Activated CD8-positive, alpha-beta memory T cell treated with anti-CD3 and anti-CD28 coated beads, Interleukin-2, amount 50 U/mL, for 24 hours (primary cell): ENCODE results near the gene MAD1L1.

Source experiments
- DNase-seq: peaks from one replicate; pipeline ENCODE4 v3.0.0-alpha.2; 2020; ENCODE audit errors: extremely low read depth

MAD1L1 gene

DNA sequence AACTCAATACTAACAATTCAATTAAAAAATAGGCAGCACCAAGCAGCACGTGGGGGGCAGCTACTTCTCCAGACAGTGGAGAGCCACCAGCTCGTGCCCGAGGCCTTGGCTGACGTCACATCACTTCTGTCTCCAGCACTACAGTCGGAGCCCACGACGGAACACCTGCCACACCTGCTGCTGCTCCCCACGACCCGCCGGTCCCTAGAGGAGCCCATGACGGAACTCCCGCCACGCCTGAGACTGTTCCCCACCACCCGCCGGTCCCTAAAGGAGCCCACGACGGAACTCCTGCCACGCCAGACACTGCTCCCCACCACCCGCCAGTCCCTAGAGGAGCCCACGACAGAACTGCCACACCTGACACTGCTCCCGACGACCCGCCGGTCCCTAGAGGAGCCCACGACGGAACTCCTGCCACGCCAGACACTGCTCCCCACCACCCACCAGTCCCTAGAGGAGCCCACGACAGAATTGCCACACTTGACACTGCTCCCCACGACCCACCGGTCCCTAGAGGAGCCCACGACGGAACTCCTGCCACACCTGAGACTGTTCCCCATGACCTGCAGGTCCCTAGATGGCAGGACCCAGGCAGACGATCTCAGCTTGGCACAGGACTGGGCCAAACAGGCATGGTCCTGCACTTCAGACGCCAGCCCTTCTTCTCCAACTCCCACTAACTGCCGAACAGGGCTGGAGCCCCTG lies 304.7 kb downstream of the MAD1L1 start:
- no peak for DNase-seq

DNA sequence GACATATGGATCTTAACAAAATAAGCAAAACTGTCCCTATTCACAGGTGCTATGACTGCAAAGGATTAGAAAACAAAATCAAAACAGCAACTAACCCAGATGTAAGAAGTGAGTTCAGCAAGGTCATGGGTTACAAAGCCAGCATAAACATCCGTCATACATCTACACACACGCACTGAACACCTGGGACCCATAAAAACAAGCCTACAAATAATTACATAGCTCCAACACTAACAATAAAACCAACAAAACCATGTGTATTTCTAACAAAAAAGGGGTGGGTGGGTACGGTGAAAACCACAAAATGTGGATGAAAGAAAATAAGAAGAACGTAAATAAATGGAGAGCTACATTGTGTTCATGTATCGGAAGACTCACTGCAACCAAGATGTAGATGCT lies 305.8 kb downstream of the MAD1L1 start:
- no peak for DNase-seq

DNA sequence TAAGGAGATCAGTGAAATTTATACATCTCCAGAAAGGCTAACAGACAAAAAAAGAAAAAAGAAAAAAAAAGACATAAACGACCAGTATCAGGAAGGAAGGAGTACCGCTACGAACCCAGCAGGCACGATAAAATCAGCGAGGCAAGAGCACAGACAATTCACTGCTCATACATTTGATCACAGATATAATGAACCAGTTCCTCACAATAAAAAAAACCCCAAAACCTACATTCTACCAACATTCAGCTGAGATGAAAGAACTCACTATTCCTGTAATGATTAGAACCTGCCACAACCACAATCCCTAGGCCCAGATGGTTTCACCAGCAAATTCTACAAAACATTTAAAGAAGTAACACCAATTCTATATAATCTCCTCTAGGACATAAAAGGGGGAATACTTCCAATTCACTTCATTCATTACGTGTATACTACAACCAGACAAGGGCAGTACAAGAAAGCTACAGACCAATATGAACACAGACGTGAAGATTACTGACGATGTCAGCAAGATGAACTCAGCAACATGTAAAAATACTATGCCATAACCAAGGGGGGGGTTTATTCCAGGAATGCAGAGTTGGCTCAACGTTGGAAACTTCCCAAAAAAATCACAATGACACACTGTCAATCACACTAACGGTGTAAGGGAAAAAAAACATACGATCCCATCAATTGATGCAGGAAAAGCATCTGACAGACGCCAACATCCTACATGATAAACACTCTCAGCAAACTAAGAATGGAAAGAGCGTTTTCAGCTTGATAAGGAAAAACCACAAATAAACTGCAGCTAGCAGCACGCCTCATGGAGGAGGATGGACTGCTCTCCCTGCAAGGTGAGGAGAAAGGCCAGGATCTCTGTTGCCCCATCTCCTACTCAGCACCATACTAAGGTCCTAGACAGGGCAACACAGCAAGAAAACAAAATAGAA lies 306.5 kb downstream of the MAD1L1 start:
- no peak for DNase-seq

GRCh38 chr7:1925349-1925748 lies 307.4 kb downstream of the MAD1L1 start:
- no peak for DNase-seq

DNA sequence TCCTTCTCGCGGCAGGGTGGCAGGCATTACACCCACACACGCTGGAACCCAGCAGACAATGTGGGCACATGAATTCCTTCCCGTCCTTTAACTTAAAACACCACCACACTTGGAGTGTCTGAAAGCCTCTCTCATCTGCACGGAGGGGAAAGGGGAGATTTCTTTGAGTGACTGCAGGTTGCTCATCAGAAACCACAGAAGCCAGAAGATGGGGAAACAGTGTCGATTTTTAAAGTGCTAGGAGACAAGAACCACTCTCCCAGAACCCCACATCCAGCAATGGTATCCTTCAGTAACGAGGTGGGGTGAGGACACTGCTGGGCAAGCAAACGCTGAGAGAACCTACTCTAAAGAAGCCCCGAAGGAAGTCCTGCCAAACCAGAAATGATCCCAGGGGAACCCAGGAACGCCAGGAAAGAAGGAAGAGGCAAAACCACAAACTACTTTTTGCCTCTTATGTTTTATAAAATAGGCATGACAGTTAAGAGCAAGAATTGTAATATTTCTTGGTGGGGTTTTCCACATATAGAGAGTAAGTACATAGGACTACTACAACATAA lies 308.4 kb downstream of the MAD1L1 start:
- DNase-seq: no peak

- DNase-seq: no peak
These were observed 309.1 kb downstream of the MAD1L1 start for GRCh38 chr7:1923409-1924257.

DNA sequence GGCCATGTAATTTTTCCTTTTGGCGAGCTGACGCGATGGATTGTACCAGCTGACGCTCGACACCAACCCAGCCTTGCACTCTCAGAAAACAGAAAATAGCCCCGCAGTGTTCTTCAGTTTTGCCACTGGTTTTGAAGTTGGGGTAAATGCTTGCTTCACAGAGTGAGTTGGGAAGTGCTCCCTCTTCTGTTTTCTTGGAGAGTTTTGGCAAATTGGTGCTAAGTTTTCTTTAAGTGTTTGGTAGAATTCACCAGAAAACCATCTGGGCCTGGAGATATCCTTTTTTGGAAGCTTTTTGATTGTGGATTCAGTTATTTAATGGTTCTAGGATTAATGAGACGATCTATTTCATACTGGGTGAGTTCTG lies 309.9 kb downstream of the MAD1L1 start:
- DNase-seq: no peak

DNA sequence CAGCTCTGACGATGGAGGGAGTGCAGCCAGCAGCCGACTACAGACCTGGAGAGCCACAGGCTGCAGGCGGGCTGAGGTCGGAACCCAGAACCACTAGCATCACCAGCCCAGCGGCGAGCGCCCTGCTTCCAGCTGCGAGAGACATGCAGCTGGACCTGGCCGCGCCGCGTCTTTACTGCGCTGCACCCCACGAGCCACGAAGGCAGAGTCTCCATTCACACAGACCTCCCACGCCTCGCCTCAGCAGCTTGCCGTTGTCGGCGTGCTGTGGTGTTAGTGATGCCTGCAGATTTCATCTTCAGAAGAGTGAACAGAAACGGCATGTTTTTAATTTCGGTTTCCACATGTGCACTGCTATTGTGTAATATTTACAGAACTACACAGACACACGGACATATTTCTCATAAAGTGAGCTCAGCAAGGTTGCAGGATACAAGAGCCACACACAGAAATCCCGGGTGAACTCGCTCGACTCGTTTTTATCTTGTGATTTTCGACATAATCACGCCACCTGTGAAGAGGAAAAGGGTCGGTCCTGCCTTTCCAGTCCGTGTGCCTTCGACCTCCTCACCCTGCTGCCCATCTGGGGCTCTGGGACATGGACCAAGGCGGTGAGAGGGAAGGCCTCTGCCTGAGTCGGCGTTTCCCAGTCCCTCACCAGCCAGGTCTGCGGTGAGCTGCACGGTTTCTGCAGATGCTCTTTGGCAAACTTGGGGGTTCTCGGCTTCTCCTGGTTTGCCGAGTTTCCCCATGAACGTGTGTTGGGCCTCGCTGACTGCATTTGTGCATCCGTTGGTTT lies 310.5 kb downstream of the MAD1L1 start:
- no peak for DNase-seq

GRCh38 chr7:1920881-1921280 lies 311.9 kb downstream of the MAD1L1 start:
- no peak for DNase-seq

DNA sequence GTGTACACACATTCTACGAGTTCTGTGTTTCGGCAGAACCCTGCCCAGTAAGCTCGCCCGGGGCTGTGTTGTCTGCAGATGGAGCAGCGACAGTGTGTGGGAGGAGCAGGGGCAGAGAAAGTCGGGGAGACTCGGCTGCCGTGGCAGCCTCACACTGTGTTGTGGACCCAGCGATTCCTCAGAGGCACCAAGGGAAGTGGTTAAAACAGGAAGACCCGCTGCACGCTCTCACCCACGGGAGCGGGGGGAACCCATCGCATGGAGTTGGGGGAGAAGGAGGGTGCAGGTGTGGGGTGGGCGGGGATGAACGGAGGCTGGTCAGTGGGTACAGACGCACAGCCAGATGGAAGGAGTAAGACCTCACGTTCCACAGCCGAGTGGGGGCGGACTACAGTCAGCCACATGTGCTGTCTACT lies 312.5 kb downstream of the MAD1L1 start:
- no peak for DNase-seq

- no peak for DNase-seq
These were observed 313.0 kb downstream of the MAD1L1 start for GRCh38 chr7:1919539-1920265.

- DNase-seq: no peak
These were observed 313.7 kb downstream of the MAD1L1 start for GRCh38 chr7:1918881-1919525.

DNA sequence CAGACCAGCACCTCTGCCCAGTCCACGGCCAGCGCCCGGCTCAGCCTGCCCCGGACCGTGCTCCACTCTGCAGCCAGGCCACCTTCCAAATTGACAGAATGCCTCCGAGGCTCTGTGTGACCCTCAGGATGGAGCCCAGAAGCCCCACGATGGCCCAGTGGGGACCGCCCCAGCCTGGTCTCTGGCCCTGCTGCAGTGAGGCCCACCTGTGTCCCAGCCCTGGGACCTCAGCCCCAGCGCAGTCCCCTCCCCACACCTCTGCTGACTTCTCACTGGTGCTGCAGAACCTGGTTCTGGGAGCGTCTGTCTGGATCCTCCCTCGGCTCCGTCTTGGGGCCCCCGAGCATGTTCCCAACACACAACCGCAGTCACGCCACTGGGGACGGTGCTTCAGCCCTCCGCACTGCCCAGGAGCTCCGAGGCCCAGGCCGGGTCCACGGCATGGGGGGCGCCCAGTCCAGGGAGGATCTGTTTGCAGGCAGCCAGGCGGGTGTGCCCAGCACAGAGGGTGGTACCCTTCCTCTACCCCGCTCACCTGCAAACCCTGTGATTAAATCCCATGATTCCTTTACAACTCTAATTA lies 314.6 kb downstream of the MAD1L1 start:
- no peak for DNase-seq

DNA sequence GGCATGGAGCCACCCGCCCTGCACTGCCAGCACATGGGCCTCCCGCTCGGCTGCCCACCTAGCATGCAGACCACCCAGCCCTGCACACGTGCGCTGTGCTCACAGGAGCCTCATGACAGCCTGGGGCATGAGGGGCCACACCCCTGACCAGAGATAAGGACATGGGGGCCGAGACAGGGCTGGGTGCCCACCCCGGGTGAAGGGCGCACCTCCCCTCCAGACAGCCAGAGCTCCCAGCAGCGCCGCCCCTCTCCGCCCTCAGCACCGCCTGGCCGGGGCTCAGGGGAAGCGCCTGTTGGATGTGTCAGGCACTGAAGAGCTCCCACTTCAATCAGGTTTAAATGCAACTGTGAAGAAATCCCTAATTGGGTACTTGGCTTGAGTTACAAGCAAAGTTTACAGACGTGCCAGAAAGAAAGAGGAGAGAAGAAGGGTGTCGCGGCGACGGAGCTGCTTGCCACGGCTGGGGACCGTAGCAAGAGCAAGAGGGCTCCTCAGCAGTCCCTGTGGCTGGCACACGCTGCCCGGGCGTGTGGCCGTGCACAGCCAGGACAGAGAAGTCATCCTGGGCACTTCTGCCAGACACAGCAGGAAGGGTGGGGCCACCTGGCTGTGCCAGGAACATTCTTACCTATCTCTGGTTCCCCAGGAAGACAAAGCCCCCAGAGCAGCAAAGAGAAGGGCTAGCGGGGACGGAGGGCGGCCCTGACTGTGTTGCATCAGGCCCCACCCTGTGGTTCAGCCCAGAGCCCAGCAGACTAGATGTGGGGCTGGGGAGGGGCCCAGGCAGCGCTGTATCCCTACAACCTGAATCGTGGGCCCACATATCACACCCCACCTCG lies 315.3 kb downstream of the MAD1L1 start:
- DNase-seq: no peak

DNA sequence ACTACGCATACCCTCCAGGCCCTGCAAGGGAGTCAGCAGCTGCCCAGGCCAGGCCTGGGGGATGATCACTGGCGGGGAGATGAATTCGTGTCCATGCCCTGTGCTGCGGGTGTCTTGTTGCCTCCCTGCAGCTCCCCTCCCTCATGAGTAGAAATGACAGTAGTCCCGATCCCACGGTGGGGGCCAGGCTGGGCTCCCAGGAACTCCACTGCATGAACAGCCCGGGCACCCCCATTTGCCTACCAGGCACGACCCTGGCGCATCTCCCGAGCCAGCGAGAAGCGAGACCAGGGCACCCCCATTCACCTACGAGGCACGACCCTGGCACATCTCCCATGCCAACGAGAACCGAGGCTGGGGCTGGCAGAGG lies 316.2 kb downstream of the MAD1L1 start:
- DNase-seq: no peak

- DNase-seq: no peak
These were observed 316.7 kb downstream of the MAD1L1 start for GRCh38 chr7:1915956-1916600.

DNA sequence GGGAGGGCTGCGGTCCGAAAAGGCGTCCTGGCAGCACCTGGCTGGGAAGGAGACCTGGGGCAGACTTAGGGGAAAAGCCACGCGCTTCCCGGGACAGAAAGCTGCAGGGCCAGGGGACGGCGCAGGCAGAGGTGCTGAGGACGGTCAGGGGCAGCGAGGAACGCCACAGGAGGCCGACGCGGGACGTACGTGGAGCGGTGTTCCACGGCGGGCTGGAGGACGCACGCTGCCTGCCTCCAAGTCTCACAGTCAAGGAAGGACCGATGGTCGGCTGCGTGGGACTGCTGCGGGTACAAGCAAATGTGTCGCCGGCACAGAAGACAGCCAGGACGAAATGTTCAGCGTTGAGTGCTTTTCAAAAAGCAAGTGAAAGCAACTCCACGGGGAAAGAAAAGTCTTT lies 317.4 kb downstream of the MAD1L1 start:
- DNase-seq: no peak

- DNase-seq: no peak
These were observed 318.0 kb downstream of the MAD1L1 start for GRCh38 chr7:1914743-1915142.
